Measurements from ENCODE around the gene GOLGA5.
"Not testable (repeated sequence)": the region's sequence is repeated elsewhere in the genome, so short reads cannot be mapped to it uniquely, and the experiment has no call there.

Gene GOLGA5

DNA sequence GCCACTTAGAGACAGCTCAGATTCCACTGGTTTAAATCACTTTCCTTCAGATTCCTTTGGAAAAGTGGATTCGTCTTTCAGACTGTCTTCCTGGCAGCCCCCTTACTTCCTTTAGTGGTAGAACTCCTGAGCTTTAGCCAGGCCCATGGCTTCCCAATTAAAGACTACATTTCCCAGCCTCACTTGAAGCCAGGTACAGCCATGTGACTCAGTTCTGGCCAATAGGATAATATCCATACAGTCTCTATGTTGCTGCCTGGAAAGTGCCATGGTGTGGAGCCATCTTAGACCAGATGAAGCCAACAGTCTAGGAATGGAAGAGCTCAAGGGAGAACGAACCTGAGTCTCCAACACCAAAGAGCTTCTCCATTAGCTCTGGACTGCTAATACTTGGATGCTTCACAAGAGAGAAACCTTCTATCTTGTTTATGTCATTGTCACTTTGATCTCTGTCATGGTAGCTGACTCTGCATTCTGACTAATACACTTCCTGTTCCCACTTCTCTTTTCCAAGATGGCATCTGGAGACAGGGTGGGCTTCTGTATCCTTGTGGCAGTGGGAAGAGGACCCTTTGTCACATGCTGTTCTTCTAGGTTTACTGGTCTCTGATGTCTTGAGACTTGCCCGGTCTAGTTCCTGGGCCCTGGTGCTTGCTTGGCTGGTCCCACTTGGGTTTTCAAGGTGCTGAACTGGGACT is 15.1 kb upstream of the GOLGA5 start:
- not testable (repeated sequence) for DNase-seq

DNA sequence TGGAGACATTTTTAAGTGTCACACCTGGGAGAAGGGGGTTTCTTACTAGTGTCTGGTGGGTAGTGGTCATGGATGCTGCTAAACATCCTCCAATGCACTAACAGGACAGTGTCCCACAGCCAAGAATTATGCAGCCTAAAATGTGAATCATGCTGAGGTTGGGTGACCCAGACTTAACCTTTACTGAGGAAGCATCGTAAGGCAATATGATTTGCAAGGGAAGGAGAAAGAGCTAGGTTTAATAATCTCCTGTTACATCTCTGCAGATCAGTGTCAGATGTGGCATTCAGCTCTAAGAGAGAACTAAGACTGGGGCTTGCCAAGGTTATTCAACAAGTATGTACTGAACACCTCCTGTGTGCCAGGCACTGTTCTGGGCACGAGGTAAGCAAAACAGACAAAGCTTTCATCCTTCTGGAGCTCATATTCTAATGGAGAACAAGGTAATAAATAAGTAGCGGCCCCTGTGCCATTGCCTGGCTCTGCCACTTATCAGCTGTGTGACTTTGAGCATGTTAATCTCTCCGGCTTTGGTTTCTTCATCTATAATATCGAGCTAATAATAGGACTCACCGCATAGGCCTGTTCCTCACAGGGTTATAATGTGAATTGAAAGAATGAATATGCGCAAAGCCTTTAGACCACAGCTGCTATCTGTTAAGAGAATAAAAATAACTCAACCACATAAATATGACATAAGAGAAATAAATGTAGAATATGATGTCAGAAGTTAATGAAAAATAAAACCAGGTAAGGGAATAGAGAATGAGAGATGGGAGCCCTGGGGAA is 13.5 kb upstream of the GOLGA5 start:
- no peak for DNase-seq

DNA sequence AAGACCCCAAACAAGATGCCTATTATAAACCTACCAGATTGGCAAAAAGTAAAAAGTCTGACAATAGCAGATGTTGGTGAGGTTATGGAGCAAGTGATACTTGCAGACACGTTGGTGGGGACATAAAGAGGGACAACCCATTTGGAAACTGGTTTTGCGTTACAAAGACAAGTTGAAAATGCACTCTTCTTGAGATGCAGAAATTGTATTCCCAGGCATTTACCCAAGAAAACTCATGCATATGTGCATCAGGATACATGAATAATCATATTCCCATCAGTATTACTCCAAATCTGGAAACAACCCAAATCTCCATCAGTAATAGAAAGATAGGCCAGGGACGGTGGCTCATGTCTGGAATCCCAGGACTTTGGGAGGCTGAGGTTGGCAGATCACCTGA is 12.8 kb upstream of the GOLGA5 start:
- DNase-seq, result no peak

DNA sequence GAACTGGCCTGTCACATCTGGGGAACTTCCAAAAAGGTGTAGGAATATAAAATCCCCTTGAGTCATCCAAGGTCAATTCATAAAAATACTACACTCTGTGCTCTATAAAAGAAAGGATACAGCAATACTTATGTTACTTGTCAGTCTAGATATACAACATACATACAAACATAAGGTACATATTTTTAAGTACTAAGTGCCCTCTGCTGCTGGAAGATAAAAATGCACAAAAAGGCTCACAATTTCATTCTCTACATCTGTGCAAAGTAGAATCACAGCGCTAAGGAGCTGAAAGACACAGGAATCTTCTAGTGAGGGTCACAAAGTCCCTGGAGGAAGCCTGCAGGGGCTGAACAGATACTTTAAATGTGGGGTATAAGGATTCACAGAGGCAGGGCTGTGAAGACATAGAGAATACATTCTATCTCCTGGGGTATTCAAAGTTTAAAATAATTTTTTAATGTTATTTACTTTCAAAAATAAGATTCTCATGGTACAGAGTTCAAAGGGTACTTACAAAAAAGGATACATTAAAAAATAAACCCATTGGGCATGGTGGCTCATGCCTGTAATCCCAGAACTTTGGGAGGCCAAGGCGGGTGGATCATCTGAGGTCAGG is 10.2 kb upstream of the GOLGA5 start:
- peak; percentile 16 for DNase-seq

GRCh38 chr14:92785667-92786426 is 8.3 kb upstream of the GOLGA5 start:
- DNase-seq, result no peak

- DNase-seq, result no peak
Measured at GRCh38 chr14:92786427-92786756, 7.7 kb upstream of the GOLGA5 start.

DNA sequence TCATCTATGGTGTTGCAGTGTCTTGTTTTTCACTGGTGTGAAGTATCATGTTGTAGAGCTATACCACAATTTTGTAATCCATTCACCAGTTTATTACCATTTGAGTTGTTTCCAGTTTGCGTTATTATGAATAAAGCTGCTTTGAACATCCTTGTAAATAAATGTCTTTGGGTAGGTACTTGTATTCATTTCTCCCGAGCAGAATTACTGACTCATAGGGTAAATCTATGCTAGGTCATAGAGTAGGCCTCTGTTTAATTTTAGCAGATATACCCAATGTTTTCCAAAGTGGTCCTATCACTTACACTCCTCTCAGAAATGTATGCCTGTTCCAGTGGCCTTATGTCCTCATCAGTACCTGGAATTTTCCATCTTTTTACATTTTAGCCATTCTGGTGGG is 6.6 kb upstream of the GOLGA5 start:
- DNase-seq, result no peak

- no peak for DNase-seq
Measured at GRCh38 chr14:92789457-92790089, 4.5 kb upstream of the GOLGA5 start.

- no peak for DNase-seq
Measured at GRCh38 chr14:92792885-92793284, 1.2 kb upstream of the GOLGA5 start.

- DNase-seq, result no peak
Measured at GRCh38 chr14:92794547-92794941, 439 bp downstream of the GOLGA5 start.

DNA sequence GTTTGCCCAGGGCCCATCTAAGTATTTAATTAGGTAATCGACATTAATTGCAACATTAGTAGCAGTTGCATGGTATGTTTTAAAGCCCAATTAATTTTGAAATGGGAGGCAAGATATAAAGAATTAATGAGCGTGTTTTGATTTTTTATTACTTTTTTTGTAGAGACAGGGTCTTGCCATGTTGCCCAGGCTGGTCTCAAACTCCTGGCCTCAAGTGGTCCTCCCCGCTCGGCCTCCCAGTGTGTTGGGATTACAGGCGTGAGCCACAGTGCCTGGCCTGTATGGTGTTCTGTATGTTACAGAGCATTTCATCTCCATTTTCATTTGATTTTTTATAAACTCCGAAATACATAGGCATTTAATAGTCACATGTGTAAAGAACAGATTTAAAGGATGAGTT is 856 bp downstream of the GOLGA5 start:
- no peak for DNase-seq

- no peak for DNase-seq
Measured at GRCh38 chr14:92797935-92798653, 4.0 kb downstream of the GOLGA5 start.

- no peak for DNase-seq
Measured at GRCh38 chr14:92798811-92799210, 4.7 kb downstream of the GOLGA5 start.

DNA sequence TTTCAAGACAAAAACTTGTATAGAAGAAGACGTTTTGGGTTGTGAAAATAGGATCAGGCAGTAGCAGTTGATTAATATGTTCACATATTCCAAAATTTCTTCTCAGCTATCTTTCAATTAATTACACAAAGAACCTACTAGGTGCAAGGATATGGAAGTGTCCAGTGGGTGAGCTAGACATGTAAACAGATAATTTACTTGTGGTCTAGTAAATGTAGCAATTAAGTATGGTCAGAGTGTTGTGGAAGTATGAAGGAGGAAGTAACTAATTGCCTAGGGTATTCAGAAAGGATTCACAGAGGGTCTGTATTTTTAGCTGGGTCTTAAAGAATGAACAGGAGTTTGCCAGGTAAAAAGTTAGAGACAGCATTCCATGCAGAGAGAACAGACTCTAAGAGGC is 5.9 kb downstream of the GOLGA5 start:
- no peak for DNase-seq

GRCh38 chr14:92800525-92800924 is 6.4 kb downstream of the GOLGA5 start:
- DNase-seq, result no peak

DNA sequence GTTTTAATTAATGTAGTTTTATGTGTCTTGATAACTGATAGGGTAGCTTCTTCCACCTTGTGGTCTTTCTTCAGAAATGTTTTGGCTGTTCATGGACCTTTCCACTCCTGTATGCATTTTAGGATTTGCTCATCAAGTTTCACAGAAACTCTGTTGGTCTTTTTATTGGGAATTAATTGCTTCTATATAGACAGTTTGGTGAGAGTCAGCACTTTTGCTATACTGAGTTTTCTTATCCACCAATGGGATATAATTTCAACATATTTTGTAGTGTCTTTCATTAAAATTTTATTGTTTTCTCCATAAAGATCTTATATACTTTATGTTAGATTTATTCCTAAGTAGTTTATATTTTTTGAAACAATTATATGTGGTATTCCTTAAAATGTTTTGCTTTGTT is 7.8 kb downstream of the GOLGA5 start:
- no peak for DNase-seq

GRCh38 chr14:92802678-92803077 is 8.6 kb downstream of the GOLGA5 start:
- DNase-seq, result no peak

- no peak for DNase-seq
Measured at GRCh38 chr14:92813201-92813600, 19.1 kb downstream of the GOLGA5 start.

GRCh38 chr14:92819011-92819597 is 25.0 kb downstream of the GOLGA5 start:
- no peak for DNase-seq

DNA sequence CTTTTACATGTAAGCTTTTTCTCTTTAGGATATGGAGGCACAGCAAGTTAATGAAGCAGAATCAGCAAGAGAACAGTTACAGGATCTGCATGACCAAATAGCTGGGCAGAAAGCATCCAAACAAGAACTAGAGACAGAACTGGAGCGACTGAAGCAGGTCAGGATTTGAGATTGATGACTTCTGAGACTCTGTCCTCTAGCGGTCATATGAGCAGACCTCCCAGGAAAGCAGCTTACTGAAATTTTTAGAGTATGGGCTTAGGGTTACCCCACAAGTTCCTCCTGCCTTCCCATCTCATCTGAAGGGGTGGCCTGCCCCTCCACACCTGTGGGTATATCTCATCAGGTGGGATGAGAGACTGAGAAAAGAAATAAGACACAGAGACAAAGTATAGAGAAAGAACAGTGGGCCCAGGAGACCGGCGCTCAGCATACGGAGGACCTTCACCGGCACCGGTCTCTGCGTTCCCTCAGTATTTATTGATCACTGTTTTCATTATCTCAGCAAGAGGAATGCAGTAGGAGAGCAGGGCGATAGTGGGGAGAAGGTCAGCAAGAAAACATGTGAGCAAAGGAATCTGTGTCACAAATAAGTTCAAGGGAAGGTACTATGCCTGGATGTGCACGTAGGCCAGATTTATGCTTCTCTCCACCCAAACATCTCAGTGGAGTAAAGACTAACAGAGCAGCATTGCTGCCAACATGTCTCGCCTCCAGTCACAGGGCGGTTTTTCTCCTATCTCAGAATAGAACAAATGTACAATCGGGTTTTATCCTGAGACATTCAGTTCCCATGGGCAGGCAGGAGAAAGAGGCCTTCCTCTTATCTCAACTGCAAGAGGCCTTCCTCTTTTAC is 25.8 kb downstream of the GOLGA5 start:
- not testable (repeated sequence) for DNase-seq

- not testable (repeated sequence) for DNase-seq
Measured at GRCh38 chr14:92820536-92820840, 26.4 kb downstream of the GOLGA5 start.

Data from activated naive CD4-positive, alpha-beta T cell treated with anti-CD3 and anti-CD28 coated beads, Interleukin-2, amount 50 U/mL, for 16 hours (primary cell).